NCI-H345 treated with DMSO at 0.1 percent for 48 hours (cell line): Measurements from ENCODE around the gene SAV1.
"Not testable (repeated sequence)": the region's sequence is repeated elsewhere in the genome, so short reads cannot be mapped to it uniquely, and the experiment has no call there.

ENCODE experiments used
- DNase-seq: peaks from one replicate; lab custom pipeline; 2025; ENCODE audit not compliant: unreplicated experiment; lab: John Stamatoyannopoulos, UW

The SAV1 gene

GRCh38 chr14:50667996-50668825 lies at the start of gene SAV1:
Gene SAV1 (minus strand): TSS chr14:50668306. CDS start chr14:50667967, 339 bp downstream.
- DNase-seq = peak; percentile 63

GRCh38 chr14:50717811-50718210 lies 49.7 kb upstream of the SAV1 start:
- DNase-seq = no peak

- DNase-seq = no peak
These were observed 46.5 kb upstream of the SAV1 start for GRCh38 chr14:50714450-50715073.

GRCh38 chr14:50711043-50711442 lies 42.9 kb upstream of the SAV1 start:
- DNase-seq = no peak

- no peak for DNase-seq
These were observed 37.0 kb upstream of the SAV1 start for GRCh38 chr14:50705026-50705593.

- DNase-seq = no peak
These were observed 36.4 kb upstream of the SAV1 start for GRCh38 chr14:50704454-50705010.

GRCh38 chr14:50697659-50698290 lies 29.7 kb upstream of the SAV1 start:
- DNase-seq = no peak

GRCh38 chr14:50694260-50694659 lies 26.2 kb upstream of the SAV1 start:
- not testable (repeated sequence) for DNase-seq

- no peak for DNase-seq
These were observed 20.8 kb upstream of the SAV1 start for GRCh38 chr14:50688875-50689274.

- DNase-seq = no peak
These were observed 11.6 kb upstream of the SAV1 start for GRCh38 chr14:50679674-50680073.

GRCh38 chr14:50678163-50678562 lies 10.1 kb upstream of the SAV1 start:
- no peak for DNase-seq

- DNase-seq = no peak
These were observed 9.5 kb upstream of the SAV1 start for GRCh38 chr14:50677527-50678063.

- no peak for DNase-seq
These were observed 8.9 kb upstream of the SAV1 start for GRCh38 chr14:50676814-50677516.

GRCh38 chr14:50675597-50675996 lies 7.5 kb upstream of the SAV1 start:
- DNase-seq = no peak

GRCh38 chr14:50670866-50671256 lies 2.8 kb upstream of the SAV1 start:
- DNase-seq = no peak

- no peak for DNase-seq
These were observed 2.2 kb upstream of the SAV1 start for GRCh38 chr14:50670196-50670865.

- DNase-seq = no peak
These were observed 1.4 kb upstream of the SAV1 start for GRCh38 chr14:50669441-50669986.

GRCh38 chr14:50668826-50669143 lies 679 bp upstream of the SAV1 start:
- DNase-seq = no peak

- no peak for DNase-seq
These were observed 466 bp downstream of the SAV1 start for GRCh38 chr14:50667684-50667995.
